ENCODE data around the gene CREB3L2.

Gene CREB3L2

GRCh38 chr7:137916980-137917645 is 84.8 kb downstream of the CREB3L2 start:
- TF ChIP-seq OSR2 (tag by site-specific recombination; IDR thresholded peaks at IDR 0.05), result no peak
- TF ChIP-seq EGR2 (tag by site-specific recombination; IDR thresholded peaks at IDR 0.05; ENCODE audit: low read depth), result no peak
- TF ChIP-seq ZNF138 (tag by site-specific recombination; IDR thresholded peaks at IDR 0.05; ENCODE audit: borderline replicate concordance), result no peak
- no peak for TF ChIP-seq BCL6B (tag by site-specific recombination; IDR thresholded peaks at IDR 0.05)
- TF ChIP-seq ELK4 (IDR thresholded peaks at IDR 0.05; ENCODE audit: borderline replicate concordance, low read depth, low read length), result no peak
- no peak for TF ChIP-seq ZNF791 (tag by site-specific recombination; IDR thresholded peaks at IDR 0.05)
- no peak for TF ChIP-seq REST (tag by site-specific recombination; IDR thresholded peaks at IDR 0.05)
- no peak for TF ChIP-seq ZNF501 (tag by site-specific recombination; IDR thresholded peaks at IDR 0.05)
- TF ChIP-seq GLIS2 (tag by site-specific recombination; IDR thresholded peaks at IDR 0.05), result no peak
- no peak for TF ChIP-seq KLF1 (tag by site-specific recombination; IDR thresholded peaks at IDR 0.05)
- TF ChIP-seq ZNF704 (tag by site-specific recombination; IDR thresholded peaks at IDR 0.05), result no peak
- TF ChIP-seq OVOL3 (tag by site-specific recombination; IDR thresholded peaks at IDR 0.05), result no peak
- no peak for TF ChIP-seq ZNF211 (tag by site-specific recombination; IDR thresholded peaks at IDR 0.05; ENCODE audit: low read depth)
- no peak for TF ChIP-seq ZNF174 (tag by site-specific recombination; IDR thresholded peaks at IDR 0.05)
- TF ChIP-seq BCL11B (tag by site-specific recombination; IDR thresholded peaks at IDR 0.05; ENCODE audit: low read depth), result no peak
- no peak for TF ChIP-seq AEBP2 (tag by site-specific recombination; IDR thresholded peaks at IDR 0.05; ENCODE audit: borderline replicate concordance)
- no peak for TF ChIP-seq ZFP41 (tag by site-specific recombination; IDR thresholded peaks at IDR 0.05; ENCODE audit: borderline replicate concordance)
- TF ChIP-seq ZNF239 (tag by site-specific recombination; IDR thresholded peaks at IDR 0.05), result no peak
- Histone ChIP-seq H3K27ac (ENCODE audit: extremely low read depth, low read depth, low read length) (no peak overlapping the region), H3K4me3 (ENCODE audit: low read depth, low read length) (no peak overlapping the region), H3K36me3 (ENCODE audit: control insufficient read depth in 2 of 2, insufficient read depth in 1 of 2, low read length in 2 of 2) (peaks cover 0 to 32% of the 10 kb centered on the region in 2 experiments; a peak in 2 of 3 replicates), H3K4me1 (ENCODE audit: control insufficient read depth, insufficient read depth, low read length) (no peaks in the 10 kb centered on the region), H3K9me3 (ENCODE audit: control insufficient read depth, insufficient read depth, low read depth, low read length) (no peaks in the 10 kb centered on the region)
- CTCF ChIA-PET, result interaction anchor here (0.6 kb wide), 2 partner anchors 17 to 242 kb away, joined by 3 to 4 read pairs; no protein-coding TSS in a partner anchor
- POLR2A ChIA-PET, result no interaction called here
